ENCODE data around the gene SEC61A2.

DNA sequence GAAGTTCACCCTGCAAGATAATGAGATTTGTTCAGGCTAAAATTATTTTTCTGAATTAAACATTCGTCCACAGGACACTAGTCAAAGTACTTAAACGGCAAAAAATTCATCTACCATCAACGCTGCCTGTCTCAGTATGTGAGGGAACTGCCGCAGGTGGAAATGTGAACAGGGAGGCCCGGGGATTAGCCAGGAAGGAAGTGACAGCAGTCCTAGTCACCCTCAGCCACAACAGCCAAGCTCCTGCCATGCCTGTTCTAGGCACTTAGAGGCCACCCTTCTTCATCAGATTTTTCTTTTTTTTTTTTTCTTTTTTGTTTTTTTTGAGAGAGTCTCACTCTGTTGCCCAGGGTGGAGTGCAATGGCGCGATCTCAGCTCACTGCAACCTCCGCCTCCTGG is 56.8 kb downstream of the SEC61A2 start:
- TF ChIP-seq POLR2AphosphoS5 (IDR thresholded peaks at IDR 0.05; ENCODE audit: low read depth, low read length): no peak
- TF ChIP-seq SIN3A (IDR thresholded peaks at IDR 0.05; ENCODE audit: borderline replicate concordance, insufficient read depth, low read length): no peak
- no peak for TF ChIP-seq TAF1 (IDR thresholded peaks at IDR 0.05; ENCODE audit: borderline replicate concordance, insufficient read depth, low read length)
- no peak for TF ChIP-seq REST (IDR thresholded peaks at IDR 0.05; ENCODE audit: insufficient read depth in 1 of 2, low read depth in 2 of 2, low read length in 2 of 2)
- no peak for TF ChIP-seq FOXP2 (optimal IDR thresholded peaks at IDR 0.05; ENCODE audit: borderline replicate concordance, extremely low read depth, extremely low read length, insufficient read depth)
